ENCODE results near the gene RGS2.

Gene RGS2

GRCh38 chr1:192797143-192797542 is 11.7 kb upstream of the RGS2 start:
- DNase-seq, result no peak

DNA sequence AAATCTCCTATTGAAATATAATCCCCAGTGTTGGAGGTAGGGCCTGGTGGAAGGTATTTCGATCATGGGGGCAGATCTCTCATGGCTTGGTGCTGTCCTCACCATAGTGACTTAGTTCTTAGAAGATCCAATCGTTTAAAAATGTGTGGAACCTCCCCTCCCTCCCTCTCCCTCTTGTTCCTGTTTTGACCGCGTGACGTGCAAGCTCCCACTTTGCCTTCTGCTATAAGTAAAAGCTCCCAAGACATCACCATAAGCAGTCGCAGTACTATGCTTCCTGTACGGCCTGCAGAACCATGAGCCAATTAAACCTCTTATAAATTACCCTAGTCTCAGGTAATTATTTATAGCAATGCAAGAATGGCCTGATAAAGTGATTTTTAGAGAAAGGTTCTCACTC is 10.9 kb upstream of the RGS2 start:
- no peak for DNase-seq

- DNase-seq, result no peak
Observed at GRCh38 chr1:192801451-192801850, 7.4 kb upstream of the RGS2 start.

DNA sequence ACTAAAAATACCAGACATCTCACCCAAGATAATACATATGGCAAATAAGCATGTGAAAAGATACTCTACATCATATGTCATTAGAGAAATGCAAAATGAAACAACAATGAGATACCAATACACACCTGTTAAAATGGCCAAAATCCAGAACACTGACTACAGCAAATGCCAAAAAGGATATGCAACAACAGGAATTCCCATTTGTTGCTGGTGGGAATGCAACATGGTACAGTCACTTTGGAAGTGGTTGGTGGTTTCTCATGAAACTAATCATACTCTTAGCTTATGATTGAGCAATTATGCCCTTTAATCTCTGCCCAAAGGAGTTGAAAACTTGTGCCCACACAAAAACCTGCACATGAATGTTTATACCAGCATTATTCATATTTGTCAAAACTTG is 6.4 kb upstream of the RGS2 start:
- DNase-seq, result no peak

- DNase-seq, result no peak
Observed at GRCh38 chr1:192803501-192803900, 5.3 kb upstream of the RGS2 start.

DNA sequence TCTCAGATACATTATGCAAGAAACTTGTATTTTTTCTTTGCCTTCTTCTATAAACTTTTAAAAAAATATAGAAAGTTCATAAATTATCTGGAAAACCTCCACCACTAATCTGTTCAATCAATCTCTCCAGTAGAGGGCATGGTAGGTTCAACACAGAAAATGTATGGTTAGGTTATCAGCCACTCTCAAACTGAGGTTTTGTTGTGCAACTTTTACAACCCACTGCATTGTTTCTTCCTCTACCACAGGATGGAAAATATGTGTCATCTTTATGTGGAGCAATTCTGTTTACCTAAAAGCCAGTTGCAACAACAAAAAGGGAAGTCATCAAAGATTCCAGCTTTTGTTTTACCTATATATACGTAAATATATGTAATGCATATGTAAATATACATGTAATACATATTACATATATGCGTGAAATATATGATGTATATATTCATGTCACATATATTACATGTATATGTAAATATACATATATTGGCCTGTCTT is 3.0 kb upstream of the RGS2 start:
- no peak for DNase-seq

DNA sequence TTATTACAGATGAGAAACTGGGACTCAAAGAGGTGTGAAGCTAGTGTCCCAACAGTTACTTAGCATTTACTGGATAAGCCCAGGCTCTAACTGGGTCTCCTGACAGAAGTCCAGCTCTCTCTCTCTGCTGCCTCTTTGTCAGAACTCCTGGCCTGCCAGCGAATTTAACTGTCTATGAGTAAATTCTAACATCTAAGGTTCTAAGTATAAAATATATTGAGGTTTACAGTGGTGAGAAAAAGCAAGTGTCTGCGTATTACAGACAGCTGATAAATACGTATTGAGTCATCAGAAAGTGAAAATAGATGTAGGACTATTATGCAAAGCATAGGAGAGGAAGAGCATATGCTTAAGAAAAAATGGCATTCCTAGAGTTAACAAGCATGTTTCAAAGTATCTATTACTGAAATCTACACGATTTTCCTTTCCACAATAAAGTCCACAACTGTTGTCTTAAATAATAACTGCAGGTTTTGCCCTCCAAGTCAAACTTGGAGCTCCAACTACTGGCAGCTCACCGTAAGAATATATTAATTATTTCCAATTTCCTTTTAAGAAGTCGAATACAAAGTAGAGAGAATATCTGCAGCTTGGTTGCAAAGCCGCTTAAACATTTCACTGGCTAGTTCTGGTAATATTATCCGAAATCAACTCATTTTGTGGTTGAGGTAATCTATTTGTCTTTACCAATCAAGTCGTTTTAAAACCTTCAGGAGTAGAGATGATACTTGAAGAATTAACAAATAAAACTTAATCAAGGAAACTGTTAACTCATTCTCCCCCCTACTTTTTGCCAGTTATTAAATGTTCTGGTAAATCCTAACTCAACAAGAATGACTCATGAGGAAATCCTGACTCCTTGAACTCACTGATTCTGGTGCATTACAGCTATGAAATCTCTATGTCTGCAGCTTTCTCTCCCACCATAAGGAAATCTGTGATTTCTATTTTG is 1.4 kb upstream of the RGS2 start:
- DNase-seq, result no peak

DNA sequence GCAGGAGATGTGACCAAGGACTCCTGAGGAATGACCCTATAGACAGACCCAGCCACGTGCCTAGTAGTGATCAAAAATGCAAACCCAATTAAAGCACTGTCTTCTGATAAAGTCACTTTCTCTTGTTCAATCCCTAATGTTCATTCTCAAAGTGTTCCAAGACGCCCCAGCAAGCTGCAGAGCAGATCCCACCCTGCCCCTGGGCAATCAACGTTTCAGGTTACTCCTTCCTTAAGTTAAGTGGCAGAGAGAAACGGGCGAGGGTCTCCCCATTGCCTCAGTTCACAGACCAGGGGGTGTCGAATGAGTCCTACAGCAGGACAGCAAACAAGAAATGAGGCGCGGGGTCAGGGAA is 699 bp upstream of the RGS2 start:
- no peak for DNase-seq

DNA sequence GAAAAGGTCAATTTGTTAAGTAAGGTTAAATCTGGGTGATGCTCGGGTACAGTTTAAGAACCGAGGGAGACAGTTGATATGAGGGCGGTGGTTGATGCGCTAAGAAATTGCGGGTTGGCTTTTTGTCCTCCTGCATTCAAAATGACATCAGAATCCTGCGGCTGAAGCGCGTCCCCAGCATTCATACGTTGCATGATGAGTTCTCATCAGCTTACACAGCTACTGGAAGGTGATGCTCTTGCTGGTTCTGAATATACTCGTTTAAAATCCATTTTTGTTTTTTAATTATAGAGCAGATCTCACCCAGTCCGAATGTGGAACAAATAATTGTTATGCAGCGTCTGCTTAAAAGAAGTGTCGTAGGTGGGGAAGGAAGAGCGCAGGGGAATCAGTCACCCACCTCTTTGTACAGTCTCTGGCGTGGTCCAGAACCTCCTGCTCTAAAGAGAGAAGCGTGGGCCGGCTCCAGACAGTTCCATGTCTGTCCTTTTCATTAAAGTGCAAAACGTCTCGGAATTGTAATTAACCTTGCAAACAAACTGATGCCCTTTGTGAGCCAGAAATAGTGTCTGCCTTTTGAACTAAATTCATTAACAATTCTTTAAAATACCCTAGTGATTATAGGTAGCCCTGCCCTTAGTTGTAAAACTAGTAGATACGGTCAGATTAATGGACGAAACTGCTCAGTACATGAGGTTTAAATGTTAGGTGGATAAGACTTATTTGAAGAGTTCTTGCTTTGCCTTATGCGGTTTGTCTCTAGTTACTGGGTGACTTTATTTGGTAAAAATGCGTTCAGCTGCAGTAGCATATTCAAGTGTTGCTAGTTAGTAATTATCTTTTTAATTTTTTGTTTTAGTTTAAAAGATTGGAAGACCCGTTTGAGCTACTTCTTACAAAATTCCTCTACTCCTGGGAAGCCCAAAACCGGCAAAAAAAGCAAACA is 741 bp downstream of the RGS2 start:
- peak; percentile 71 for DNase-seq

DNA sequence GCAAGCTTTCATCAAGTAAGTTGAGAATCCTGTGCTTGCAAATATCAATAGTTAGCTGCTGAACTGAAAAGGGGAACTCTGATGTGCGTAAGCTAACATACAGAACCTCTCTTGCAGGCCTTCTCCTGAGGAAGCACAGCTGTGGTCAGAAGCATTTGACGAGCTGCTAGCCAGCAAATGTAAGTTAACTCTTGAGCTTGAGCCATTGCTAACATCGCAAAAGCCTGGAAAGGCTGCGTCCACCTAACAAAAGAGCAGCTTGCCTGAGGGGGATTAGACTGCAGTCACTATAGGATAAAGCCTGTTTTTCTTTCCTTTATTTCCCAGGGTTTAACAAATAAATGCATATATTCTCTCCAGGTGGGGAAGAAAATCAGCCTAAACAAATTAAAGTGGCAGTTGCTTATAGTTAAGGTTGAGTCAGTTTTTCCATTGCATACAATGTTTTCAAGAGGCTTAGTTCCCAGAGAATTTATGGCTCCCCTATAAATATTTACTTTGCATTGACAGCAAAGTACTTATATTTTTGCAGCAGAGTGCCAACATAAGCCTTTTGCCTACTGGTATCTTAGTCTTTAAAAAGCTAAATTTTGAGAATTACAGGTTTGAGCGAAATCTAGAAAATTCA is 1.5 kb downstream of the RGS2 start:
- DNase-seq, result peak; percentile 62

- DNase-seq, result no peak
Observed at GRCh38 chr1:192811006-192811405, 2.2 kb downstream of the RGS2 start.

DNA sequence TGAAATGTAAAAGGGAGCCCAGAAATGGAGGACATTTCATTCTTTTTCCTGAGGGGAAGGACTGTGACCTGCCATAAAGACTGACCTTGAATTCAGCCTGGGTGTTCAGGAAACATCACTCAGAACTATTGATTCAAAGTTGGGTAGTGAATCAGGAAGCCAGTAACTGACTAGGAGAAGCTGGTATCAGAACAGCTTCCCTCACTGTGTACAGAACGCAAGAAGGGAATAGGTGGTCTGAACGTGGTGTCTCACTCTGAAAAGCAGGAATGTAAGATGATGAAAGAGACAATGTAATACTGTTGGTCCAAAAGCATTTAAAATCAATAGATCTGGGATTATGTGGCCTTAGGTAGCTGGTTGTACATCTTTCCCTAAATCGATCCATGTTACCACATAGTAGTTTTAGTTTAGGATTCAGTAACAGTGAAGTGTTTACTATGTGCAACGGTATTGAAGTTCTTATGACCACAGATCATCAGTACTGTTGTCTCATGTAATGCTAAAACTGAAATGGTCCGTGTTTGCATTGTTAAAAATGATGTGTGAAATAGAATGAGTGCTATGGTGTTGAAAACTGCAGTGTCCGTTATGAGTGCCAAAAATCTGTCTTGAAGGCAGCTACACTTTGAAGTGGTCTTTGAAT is 2.9 kb downstream of the RGS2 start:
- DNase-seq, result no peak

DNA sequence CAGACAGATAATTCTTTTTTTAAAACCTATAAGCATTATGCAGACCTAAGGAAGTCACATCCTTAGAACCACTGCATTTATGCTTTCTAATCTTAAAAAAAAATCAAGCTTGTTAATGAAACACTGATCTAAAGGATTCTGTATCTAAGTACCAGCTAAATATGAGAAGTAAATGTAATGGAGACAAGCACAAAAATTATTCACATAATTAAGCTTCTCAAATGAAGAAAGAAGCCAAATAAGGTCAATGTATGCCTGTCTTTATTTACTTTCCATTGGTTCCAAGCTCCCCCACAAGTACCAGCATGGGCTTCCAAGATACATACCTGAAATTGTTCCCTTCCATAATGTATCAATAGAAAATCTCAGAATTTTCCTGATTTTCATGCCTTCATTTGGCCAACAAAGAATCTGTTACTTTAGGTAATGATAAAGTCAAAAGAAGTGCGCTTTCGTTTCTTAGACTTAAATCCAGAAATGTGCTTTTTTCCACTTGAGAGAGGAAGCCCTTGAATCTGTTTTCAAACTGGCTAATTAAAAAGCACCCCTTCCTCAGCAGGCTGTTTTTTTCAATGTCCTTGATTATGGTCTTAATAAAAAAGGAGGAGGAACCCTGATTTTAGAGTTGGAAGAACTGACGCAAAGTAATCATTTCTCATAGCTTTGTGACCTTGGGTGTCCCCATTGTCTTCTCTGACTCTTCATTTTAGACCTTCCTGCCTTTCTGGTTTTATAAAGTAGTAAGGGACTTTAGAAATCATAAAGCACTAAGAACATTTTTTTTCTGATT is 3.8 kb downstream of the RGS2 start:
- no peak for DNase-seq

- no peak for DNase-seq
Observed at GRCh38 chr1:192814805-192815204, 6.0 kb downstream of the RGS2 start.

GRCh38 chr1:192817246-192817645 is 8.4 kb downstream of the RGS2 start:
- DNase-seq, result no peak

GRCh38 chr1:192821296-192821695 is 12.5 kb downstream of the RGS2 start:
- DNase-seq, result no peak

DNA sequence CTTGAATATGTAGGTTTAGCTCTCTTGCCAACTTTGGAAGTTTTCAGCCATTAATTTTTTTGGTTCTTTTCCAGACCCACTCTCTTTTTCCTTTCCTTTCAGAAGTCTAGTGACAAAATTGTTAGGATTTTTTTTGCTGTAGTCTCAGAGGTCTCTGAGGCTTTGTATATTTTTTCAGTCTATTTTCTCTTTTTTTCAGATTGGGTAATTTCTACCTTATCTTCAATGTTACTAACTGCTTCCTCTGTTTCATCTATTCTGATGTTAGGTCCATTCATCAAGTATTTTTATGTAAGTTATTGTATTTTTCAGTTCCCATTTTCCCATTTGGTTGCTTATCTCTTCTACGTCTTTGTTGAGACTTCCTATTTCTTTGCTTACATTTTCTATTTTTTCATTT is 15.7 kb downstream of the RGS2 start:
- no peak for DNase-seq

DNA sequence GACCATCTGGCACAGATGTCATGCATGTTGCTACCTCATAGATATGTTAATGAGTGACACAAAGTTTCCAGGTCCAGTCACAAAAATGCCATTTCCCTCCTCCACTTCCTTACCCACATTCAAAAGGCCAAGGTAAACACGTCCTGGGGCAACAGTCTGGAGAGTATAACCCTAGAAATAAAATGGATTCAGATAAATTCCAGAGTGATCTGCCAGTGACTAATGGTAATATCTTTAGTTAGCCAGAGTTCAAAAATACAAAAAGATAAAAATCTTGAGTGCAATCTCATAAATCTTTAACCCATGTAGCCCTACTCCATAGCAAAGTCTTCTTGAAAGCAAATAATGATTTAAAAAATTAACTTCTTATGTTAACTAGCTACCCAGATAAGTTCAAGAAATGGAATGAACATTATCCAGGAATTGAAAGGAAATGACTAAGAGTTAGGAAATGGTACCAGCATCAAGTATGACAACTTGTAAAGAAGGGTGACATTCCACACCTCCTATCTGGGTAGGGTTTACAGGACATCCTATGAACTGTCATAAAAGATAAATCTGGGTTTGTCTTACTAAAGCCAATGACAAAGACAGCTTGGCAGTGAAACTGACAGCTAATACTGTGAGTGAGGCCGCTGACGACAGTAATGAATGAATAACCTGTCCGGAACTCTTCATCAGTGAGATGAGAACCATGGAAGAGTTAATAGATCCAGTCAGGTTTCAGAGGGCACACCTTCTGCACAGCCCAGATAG is 18.1 kb downstream of the RGS2 start:
- DNase-seq, result no peak

DNA sequence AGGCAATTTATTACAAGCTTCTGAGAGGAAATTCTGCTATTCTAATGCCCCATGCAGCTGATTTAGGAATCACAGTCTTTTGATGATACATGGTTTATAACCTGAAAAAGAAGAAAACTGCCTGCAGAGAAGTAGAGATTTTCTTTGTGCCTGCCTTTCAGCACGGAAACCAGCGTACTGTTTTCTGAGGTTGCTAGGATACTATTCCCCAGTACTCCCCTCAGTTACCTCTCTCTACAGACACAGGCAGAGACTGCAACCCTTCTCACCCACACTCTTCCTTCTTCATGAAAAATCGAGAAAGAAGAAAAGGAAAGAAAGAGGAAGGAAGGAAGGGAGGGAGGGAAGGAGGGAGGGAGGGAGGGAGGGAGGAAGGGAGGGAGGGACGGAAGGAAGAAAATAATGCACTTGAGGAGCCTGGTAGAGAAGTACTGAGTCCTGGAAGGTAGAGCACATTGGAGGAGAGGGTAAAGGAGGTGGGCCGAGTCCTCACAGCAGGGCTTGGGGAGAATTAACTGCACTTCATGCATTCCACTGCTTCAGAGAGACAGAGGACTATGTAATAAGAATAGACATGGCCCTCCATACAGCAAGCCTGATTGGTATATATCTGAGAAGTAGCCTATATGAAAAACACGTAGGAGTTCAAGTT is 21.9 kb downstream of the RGS2 start:
- DNase-seq, result no peak

- DNase-seq, result no peak
Observed at GRCh38 chr1:192831706-192832355, 23.0 kb downstream of the RGS2 start.

All from right hindlimb (tissue), 1 donor.